Retina (tissue), 1 donor: Measurements from ENCODE around the gene SPINT2.
"Not testable (repeated sequence)": the region's sequence is repeated elsewhere in the genome, so short reads cannot be mapped to it uniquely, and the experiment has no call there.

Experiments
- DNase-seq: peaks from one replicate; pipeline ENCODE4 v3.0.0-alpha.2; 2016

The SPINT2 gene

DNA sequence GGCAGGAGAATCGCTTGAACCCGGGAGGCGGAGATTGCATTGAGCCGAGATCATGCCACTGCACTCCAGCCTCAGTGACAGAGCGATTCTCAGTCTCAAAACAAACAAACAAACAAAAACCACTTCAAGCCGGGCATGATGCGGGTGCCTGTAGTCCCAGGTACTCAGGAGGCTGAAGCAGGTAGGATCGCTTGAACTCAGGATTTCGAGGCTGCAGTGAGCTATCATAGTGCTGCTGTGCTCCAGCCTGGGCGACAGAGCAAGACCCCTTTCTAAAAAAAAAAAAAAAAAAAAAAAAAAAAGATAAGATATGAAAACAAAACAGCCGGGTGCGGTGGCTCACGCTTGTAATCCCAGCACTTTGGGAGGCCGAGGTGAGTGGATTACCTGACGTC lies 21.1 kb upstream of the SPINT2 start:
- DNase-seq, result no peak

GRCh38 chr19:38245826-38246498 lies 18.4 kb upstream of the SPINT2 start:
- DNase-seq, result no peak

- DNase-seq, result no peak
Observed at GRCh38 chr19:38247126-38247525, 17.2 kb upstream of the SPINT2 start.

GRCh38 chr19:38247734-38248268 lies 16.6 kb upstream of the SPINT2 start:
- DNase-seq, result peak; percentile 4

DNA sequence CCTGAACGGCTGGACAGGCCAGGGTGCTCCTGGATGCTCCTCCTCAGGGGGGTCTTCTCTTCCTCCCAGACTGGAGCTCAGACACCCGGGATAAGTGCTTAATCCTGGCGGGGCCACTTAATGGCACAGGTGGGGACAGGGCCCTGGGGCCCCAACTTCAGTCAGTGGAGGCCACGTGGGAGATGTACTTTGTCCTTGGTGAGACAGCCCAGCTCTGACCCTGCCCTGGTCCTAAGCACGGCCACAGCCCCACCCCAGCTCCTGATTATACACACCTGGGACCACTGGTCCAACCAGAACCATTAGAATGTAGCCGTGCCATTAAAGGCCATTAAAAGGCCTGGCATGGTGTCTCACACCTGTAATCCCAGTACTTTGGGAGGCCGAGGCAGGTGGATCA lies 16.0 kb upstream of the SPINT2 start:
- DNase-seq, result no peak

DNA sequence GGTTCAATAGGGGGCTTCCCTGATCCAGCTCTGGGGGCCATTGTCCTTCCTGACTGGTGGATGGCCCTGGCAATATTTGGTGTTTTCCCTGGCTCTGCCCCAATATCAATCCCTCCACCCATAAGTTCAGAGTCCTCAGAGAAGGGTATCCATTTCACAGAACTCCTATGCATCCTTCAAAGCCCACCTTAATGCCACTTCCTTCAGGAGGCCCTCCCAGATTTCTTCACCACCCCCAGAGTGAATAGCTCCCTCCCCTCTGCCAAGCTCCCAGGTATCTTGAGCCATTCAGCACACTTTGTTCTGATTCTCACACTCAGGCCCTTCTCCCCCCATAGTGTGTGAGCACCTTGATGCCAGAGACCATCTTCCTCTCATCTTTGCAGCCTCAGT lies 13.9 kb upstream of the SPINT2 start:
- DNase-seq, result peak; percentile 10

- DNase-seq, result peak; percentile 47
Observed at GRCh38 chr19:38250821-38251563, 13.4 kb upstream of the SPINT2 start.

DNA sequence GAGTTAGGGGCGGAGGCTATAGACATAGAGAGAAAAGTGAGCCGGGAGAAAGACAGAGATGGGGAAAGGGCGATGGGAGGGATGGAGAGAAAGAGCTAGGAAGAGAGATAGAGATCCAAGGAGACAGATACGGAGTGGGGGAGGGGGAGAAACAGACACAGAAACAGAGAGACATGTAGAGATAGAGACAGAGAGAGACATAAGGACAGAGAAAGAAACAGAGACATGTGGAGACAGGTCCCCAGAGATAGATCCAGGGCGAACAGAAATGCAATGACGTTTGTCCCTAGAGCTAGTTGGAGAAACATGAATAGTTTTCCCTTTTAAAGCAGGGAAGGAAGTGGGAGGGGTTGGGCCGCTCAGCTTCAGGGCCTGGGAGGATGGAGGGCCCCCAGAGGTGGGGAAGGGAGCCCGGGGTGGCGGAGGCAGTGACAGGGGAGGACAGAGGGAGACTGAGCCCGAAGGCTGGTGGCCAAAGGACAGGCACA lies 12.8 kb upstream of the SPINT2 start:
- DNase-seq, result no peak

- no peak for DNase-seq
Observed at GRCh38 chr19:38252385-38252784, 12.0 kb upstream of the SPINT2 start.

- peak; percentile 22 for DNase-seq
Observed at GRCh38 chr19:38252941-38253691, 11.3 kb upstream of the SPINT2 start.

DNA sequence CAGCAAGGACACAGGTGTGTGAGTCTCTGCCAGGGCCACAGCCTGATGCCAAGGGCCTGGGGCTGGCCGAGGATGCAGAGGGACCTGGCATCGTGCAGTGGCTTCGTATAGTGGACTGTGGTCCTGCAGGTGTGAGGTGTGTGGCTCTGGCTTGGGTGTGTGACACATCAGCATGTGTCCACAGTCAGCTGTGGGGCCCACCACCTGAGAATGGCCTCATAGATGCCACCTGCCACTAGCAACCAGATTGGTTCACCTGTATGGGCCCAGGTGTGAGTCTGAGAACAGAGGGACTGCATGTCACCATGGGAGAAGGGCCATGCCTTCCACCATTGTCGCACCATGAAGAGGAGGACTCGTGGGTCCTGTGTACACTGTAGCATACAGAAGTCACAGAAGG lies 10.6 kb upstream of the SPINT2 start:
- DNase-seq, result no peak

- DNase-seq, result no peak
Observed at GRCh38 chr19:38255383-38256014, 8.9 kb upstream of the SPINT2 start.

GRCh38 chr19:38261942-38262341 lies 2.4 kb upstream of the SPINT2 start:
- not testable (repeated sequence) for DNase-seq

- no peak for DNase-seq
Observed at GRCh38 chr19:38262585-38263268, 1.6 kb upstream of the SPINT2 start.

GRCh38 chr19:38263689-38264485 lies 486 bp upstream of the SPINT2 start:
- no peak for DNase-seq

DNA sequence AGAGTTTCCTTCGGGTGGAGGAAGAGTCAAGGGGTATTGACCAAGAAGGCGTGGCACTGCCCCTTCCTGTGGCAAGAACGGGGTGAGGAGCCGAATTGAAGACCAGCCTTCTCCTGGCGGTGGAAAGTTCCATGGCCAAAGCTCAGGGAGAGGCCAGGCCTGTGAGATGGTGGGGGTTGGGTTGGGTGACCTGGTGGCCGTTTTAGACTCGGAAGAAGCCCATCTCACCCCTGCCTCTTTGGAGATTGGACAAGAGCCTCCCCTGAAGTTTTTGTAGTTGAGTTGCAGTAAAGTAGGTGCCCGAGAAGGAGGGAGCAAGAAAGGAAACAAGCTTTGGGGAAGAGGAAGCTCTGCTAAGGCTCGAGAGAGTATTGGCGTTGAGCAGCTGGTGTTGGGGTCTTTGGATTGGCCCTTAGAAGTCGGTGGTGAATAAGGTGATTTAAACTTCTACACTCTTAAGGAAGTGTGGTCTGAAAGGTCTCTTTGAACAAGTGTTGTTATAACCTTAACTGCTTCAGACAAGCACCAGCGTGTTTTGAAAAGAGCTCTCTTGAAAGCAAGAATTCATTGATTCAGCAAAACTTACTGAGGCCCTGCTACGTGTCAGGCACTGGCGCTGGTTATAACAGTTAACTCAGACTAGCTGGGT lies 964 bp downstream of the SPINT2 start:
- no peak for DNase-seq

DNA sequence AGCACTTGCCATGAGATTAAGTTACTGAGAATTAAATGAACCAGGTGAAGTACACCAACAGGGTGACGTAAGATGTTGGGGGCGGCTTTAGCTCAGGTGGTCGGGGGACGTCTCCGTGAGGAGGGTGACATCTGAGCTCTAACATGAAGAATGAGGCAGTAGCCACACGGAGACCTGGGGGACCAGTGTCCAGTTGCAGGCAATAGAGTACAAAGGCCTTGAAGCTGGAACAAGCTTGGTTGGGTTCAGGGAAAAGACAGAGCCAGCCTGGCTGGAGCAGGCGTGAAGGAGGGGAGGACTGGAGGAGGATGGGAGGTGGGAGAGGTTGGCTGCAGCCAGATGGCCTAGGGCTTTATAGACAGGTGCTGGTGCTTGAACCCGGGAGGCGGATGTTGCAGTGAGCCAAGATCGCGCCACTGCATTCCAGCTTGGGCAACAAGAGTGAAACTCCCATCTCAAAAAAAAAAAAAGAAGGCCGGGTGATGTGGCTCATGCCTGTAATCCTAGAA lies 1.6 kb downstream of the SPINT2 start:
- DNase-seq, result no peak

GRCh38 chr19:38266981-38267597 lies 2.7 kb downstream of the SPINT2 start:
- no peak for DNase-seq

DNA sequence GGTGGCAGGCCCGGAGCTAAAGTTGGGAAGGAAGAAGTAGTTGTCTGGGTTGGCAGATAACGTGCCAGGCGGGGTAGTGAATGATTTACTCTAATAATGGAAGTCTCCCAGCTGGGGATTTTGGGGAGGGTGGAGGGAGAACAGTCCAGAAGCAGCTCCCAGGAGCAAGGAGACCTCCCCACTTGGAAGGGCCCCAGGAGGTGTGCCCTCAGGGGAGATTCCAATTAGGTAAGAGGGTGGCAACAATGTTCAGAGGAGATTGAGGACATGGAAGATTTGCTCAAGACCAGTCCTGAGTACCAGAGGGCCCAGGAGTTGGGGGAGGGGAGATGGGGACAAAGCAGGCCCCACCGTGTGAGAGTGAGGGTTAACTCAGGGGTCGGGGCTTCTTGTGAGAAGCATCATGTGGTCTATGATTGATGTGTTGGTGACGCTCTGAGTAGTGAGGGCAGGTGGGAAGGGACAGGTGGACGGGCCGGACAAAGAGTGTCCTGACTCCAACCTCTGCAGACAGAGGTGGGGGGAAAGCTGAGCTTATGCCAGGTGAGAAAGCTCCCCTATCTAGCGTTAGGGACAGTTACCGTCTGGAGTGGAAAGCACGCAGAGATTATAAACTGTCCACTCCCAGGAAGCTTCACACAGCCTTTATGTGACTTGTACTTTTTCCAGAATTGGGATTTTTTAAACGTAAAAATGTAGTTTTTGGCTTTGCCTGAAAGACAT lies 3.5 kb downstream of the SPINT2 start:
- DNase-seq, result no peak

- no peak for DNase-seq
Observed at GRCh38 chr19:38268539-38268938, 4.2 kb downstream of the SPINT2 start.
